Activated B cell treated with CpG ODN at 0.5 μM for 24 hours (primary cell): ENCODE data around the gene MPL. TPM values are rescaled to one million over a fixed set of nuclear protein-coding genes. Genes with fewer than 3 reads are reported as not detected.

Experiments
- ATAC-seq: fragments of 200-7000 bp; cut with Tn5 transposase; one replicate; pipeline ENCODE4 v1.10.0; 2021; ENCODE audit warnings: low read depth, mild to moderate bottlenecking, moderate library complexity
- CTCF ChIA-PET: fragments of 350-600 bp; sonication (Branson Sonifier 250); formaldehyde crosslinking; loops from one replicate; lab custom pipeline; 2021; ENCODE audit warnings: antibody characterized with exemption; lab: Charles Lee
- POLR2A ChIA-PET: fragments of 350-600 bp; sonication (Branson Sonifier 250); formaldehyde crosslinking; loops from one replicate; lab custom pipeline; 2021; ENCODE audit warnings: antibody characterized with exemption; lab: Charles Lee
- DNase-seq: peaks from one replicate; pipeline ENCODE4 v3.0.0; 2022
- H3K27ac Mint-ChIP-seq: one replicate; pipeline ENCODE4 v1.8.0; 2020; ENCODE audit warnings: mixed read lengths
- H3K27me3 Mint-ChIP-seq: one replicate; pipeline ENCODE4 v1.8.0; 2021; ENCODE audit warnings: mixed read lengths
- H3K36me3 Mint-ChIP-seq: one replicate; pipeline ENCODE4 v1.8.0; 2021; ENCODE audit warnings: low read depth, mixed read lengths
- H3K4me1 Mint-ChIP-seq: one replicate; pipeline ENCODE4 v1.8.0; 2021; ENCODE audit warnings: mixed read lengths
- H3K4me3 Mint-ChIP-seq: one replicate; pipeline ENCODE4 v1.8.0; 2020; ENCODE audit warnings: mild to moderate bottlenecking, mixed read lengths
- H3K9me3 Mint-ChIP-seq: one replicate; pipeline ENCODE4 v1.8.0; 2020; ENCODE audit warnings: mixed read lengths
- CTCF ChIP-seq: fragments of 200-600 bp; IDR thresholded peaks from one replicate; pipeline ENCODE4 v1.8.0; 2022; ENCODE audit warnings: antibody characterized with exemption, mild to moderate bottlenecking
- intact Hi-C: fragments of 100-400 bp; cut with micrococcal nuclease; formaldehyde crosslinking; loops from one replicate; pipeline ENCODE4 v1.15.1; 2024
- total RNA-seq: library from RNA; stranded (reverse); gene quantifications from 2 replicates; pipeline ENCODE4 v1.2.3, GENCODE V29; 2022

The MPL gene
- total RNA-seq, 1 donor from 2014 or later: not detected

GRCh38 chr1:43359696-43360095 is 22.1 kb downstream of the MPL start:
- ATAC-seq (no peak), DNase-seq (no peak)
- ChIA-PET CTCF (no interaction called here), POLR2A (interaction anchor here (0.6 to 2.0 kb wide), 2 partner anchors 8 to 37 kb away, joined by 3 to 108 read pairs; partner anchors contain the start of gene ELOVL1)
- Mint-ChIP-seq H3K27ac (no peak overlapping the region), H3K4me1 (peaks cover 16% of the 10 kb centered on the region), H3K36me3 (peaks cover 46% of the 10 kb centered on the region), H3K9me3 (no peaks in the 10 kb centered on the region), H3K4me3 (peak overlapping the region; percentile 91), H3K27me3 (no peaks in the 10 kb centered on the region)
- intact Hi-C loops: loop anchor here (2.0 to 10.0 kb wide), 4 partner anchors 93 to 675 kb away; partner anchors contain the start of genes ATP6V0B, B4GALT2, CFAP57 and DPH2
- no peak for TF ChIP-seq CTCF

- Mint-ChIP-seq H3K27me3 (no peaks in the 10 kb centered on the region), H3K27ac (no peak overlapping the region), H3K4me3 (no peak overlapping the region), H3K9me3 (no peaks in the 10 kb centered on the region), H3K4me1 (peaks cover 23% of the 10 kb centered on the region), H3K36me3 (peaks cover 53% of the 10 kb centered on the region)
- ChIA-PET POLR2A (no interaction called here), CTCF (no interaction called here)
- no peak for ATAC-seq
- DNase-seq: no peak
- TF ChIP-seq CTCF: no peak
- intact Hi-C loops: loop anchor here (10.0 kb wide), 1 partner anchor 676 kb away; the partner anchor contains the start of gene YBX1
Measured at GRCh38 chr1:43360616-43361015, 23.0 kb downstream of the MPL start.

- H3K4me1 Mint-ChIP-seq: peaks cover 35% of the 10 kb centered on the region
- CTCF ChIA-PET: interaction anchor here (1.9 kb wide), 1 partner anchor 51 kb away, joined by 5 read pairs; no protein-coding TSS in a partner anchor
- intact Hi-C loops: loop anchor here (10.0 kb wide), 1 partner anchor 679 kb away; the partner anchor contains the start of gene YBX1
- POLR2A ChIA-PET: interaction anchor here (0.5 to 0.6 kb wide), 2 partner anchors 8 to 14 kb away, joined by 5 to 6 read pairs; no protein-coding TSS in a partner anchor
- no peaks in the 10 kb centered on the region for H3K9me3 Mint-ChIP-seq
- H3K27ac Mint-ChIP-seq: no peak overlapping the region
- ATAC-seq (no peak), DNase-seq (no peak)
- TF ChIP-seq CTCF: no peak
- no peak overlapping the region for H3K4me3 Mint-ChIP-seq
- peaks cover 64% of the 10 kb centered on the region for H3K36me3 Mint-ChIP-seq
- H3K27me3 Mint-ChIP-seq: no peaks in the 10 kb centered on the region
Measured at GRCh38 chr1:43363283-43363934, 25.8 kb downstream of the MPL start.

GRCh38 chr1:43363935-43364525 is 26.4 kb downstream of the MPL start:
- intact Hi-C loops: loop anchor here (10.0 kb wide), 1 partner anchor 679 kb away; the partner anchor contains the start of gene YBX1
- DNase-seq: no peak
- no peak overlapping the region for H3K27ac Mint-ChIP-seq
- no peak for TF ChIP-seq CTCF
- ChIA-PET CTCF (interaction anchor here (1.9 kb wide), 1 partner anchor 50 kb away, joined by 5 read pairs; no protein-coding TSS in a partner anchor), POLR2A (interaction anchor here (0.5 to 0.6 kb wide), 2 partner anchors 9 to 13 kb away, joined by 5 to 6 read pairs; no protein-coding TSS in a partner anchor)
- no peak overlapping the region for H3K4me3 Mint-ChIP-seq
- H3K9me3 Mint-ChIP-seq: no peaks in the 10 kb centered on the region
- H3K27me3 Mint-ChIP-seq: no peaks in the 10 kb centered on the region
- peaks cover 39% of the 10 kb centered on the region for H3K4me1 Mint-ChIP-seq
- ATAC-seq: no peak
- peaks cover 64% of the 10 kb centered on the region for H3K36me3 Mint-ChIP-seq

- POLR2A ChIA-PET: no interaction called here
- Mint-ChIP-seq H3K27ac (peak overlapping the region; percentile 43), H3K4me3 (peak overlapping the region; percentile 88), H3K9me3 (no peaks in the 10 kb centered on the region), H3K36me3 (peaks cover 68% of the 10 kb centered on the region), H3K4me1 (peaks cover 37% of the 10 kb centered on the region), H3K27me3 (no peaks in the 10 kb centered on the region)
- DNase-seq (no peak), ATAC-seq (no peak)
- CTCF ChIA-PET: interaction anchor here (1.9 kb wide), 1 partner anchor 49 kb away, joined by 5 read pairs; no protein-coding TSS in a partner anchor
- no peak for TF ChIP-seq CTCF
- intact Hi-C loops: loop anchor here (10.0 kb wide), 1 partner anchor 681 kb away; the partner anchor contains the start of gene YBX1
Measured at GRCh38 chr1:43365678-43366077, 28.1 kb downstream of the MPL start.
